GM19023 (cell line): ENCODE results near the gene HDGFL2.

ENCODE experiments used
- ATAC-seq: cut with Tn5 transposase; IDR thresholded peaks from one replicate; pipeline ENCODE4 v1.9.1; 2021; ENCODE audit warnings: mild to moderate bottlenecking, moderate library complexity; ENCODE audit not compliant: unreplicated experiment

HDGFL2 gene

DNA sequence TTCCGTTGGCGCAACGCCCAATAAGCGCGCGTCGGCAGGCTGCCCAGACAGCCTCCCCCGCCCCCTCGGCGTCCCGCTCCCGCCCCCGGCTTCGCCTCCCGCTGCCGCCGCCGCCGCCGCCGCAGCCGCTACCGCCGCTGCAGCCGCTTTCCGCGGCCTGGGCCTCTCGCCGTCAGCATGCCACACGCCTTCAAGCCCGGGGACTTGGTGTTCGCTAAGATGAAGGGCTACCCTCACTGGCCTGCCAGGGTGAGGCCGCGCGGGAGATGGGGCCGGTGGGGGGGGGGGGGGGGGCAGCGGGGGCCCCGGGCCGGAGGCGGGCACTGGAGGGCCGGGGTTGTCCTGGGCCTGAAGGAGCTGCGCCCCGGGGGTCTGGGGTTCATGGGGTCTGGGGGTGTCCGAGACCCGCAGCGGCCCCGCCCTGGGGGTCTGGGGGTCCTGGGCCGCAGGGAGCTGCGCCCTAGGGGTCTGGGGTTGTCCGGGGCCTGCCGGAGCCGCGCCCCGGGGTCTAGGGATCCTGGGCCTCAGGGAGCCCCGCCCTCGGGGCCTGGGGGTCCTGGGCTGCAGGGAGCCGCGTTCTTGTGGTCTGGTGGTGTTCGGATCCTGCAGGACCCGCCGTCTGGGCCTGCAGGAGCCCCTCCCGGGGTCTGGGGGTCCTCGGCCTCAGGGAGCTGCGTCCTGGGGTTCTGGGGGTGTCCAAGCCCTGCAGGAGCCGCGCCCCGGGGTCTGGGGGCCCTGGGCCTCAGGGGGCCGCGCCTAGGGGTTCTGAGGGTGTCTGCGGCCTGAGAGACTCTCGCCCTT lies at the start of gene HDGFL2:
Gene HDGFL2 (plus strand): TSS at position 124 of the 801 bp plus-strand sequence. CDS start 54 bp downstream, at position 178.
- ATAC-seq = no peak

DNA sequence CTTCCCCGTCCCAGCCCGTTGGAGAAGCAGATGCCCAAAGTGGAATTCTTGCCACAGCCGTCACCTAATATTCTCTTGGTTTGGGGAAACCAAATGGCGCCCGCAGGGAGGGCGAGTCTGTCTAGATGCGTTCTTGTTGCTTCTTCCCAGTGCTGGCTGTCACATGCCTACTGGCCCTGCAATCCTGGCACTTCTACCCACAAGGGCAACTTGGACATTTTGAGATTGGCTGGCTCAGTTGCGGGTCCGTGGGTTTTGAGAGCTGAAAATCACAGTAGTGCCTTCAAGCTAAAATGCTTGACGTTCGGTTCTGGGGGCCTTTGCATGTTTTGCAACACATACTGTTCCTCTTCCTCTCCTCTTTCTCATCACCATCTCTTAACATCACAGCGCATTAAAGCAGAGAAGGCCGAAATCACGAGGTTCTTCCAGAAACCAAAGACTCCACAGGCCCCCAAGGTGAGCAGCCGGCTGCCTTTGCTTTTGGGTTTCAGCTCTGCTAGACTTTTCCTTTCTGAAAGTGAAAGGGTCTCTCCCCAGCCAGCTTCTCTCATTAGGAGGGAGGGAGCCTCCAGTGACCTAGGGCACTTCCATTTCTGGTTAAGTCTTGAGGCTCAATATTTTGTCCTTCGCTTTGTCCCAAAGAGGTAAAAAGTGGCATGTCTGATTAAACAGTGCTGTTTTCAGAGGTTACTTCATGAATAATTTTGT lies 48.5 kb upstream of the HDGFL2 start:
- ATAC-seq = no peak

DNA sequence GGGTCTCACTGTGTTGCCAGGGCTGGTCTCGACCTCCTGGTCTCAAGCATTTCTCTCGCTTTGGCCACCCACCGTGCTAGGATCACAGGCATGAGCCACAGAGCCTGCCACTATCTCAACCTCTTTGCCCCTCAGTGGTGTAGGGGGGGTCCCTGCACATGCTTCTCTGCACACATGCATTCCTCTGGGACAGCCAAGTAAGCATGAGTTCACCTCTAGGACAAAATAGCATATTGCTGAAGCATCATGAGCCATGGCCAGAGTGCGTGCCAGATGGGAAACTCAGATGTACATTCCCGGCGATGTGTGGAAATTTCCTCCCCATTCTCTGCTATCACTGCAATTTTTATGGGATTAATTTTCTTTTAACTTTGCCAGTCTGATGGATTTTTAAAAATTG lies 46.6 kb upstream of the HDGFL2 start:
- ATAC-seq = no peak

DNA sequence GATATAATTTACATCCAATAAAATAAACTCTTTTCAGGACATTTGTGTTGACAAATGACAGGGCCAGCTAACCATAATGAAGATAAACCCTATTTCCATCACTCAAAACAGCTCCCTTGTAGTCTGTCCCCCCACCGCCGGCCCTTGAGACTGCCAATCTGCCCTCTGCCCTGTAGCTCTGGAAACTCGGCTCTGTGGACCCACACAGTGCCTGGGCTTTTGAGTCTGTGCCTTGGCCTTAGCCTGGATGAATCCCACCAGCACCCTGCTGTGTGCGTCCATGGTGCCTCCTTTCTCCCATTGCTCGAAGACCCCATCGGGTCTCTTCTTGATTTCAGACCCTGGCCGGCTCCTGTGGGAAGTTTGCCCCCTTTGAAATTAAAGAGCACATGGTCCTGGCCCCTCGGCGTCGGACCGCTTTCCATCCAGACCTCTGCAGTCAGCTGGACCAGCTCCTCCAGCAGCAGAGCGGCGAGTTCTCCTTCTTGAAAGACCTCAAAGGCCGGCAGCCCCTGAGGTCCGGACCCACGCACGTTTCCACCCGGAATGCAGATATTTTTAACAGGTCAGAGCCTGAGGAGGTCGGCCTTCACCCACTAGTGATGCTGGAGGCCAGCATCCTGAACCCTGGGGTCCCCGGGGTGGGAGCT lies 43.6 kb upstream of the HDGFL2 start:
- no peak for ATAC-seq

DNA sequence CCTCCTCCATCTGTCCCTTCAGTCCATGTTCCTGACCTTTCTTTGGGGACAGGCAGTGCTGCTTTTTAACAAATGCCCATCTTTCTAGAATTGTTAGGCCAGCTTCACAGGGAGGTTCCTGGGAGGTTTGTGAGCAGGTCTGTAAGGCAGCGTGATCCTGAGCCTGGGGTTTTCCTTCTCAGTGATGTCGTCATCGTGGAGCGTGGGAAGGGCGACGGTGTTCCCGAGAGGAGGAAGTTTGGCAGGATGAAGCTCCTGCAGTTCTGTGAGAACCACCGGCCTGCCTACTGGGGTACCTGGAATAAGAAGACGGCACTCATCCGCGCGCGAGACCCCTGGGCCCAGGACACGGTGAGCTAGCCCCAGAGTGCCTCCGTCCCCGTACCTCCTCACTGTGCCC lies 42.8 kb upstream of the HDGFL2 start:
- ATAC-seq = no peak

DNA sequence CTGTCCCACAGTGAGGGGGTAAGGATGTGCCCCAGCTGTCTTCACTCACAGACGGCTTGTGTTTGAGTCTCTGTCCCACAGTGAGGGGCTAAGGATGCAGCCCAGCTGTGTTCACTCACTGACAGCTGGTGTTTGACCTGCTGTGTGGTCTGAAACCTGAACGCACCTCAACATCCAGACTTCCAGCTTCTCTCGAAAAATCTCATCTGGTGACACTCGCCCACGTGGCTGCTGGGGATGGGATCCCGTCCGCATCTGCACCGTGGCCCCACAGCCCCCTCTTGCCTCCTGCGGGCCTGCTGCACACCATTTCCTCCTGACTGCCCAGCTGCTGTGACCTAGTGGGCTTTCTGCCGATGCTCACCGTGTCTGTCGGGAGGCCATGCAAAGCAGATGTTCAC lies 42.3 kb upstream of the HDGFL2 start:
- ATAC-seq = no peak

DNA sequence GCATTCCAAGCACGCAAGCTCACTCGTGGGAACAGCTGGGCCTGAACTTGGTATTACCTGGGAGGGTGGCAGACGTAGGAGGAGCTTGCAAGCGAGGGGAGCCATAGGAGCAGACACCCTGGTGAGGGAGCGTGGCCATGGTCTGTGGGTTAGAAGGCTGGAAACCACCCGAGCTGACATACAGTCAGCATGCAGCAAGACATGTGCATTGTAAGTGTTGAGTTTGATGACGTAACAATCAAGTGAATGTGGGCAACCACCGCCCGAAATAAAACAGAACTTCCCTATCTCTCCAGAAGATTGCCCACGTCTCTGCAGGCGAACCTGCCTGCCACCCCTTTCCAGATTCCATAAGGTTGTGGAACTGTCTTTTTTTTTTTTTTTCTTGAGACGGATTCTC lies 41.3 kb upstream of the HDGFL2 start:
- no peak for ATAC-seq

DNA sequence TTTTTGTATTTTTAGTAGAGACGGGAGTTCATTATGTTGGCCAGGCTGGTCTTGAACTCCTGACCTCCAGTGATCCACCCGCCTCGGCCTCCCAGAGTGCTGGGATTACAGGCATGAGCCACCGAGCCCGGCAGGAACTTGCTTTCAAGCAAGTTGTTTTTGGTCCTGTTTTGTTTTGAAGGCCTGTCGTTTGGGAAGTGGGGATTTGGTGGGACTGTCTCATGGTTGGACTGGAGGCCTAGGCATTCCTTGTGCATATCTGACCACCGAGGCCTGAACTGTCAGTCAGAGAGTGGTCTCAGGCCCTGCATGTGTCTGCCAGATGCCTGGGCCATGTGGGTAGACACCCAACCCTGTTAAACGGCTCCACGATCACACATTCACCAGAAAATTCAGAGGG lies 40.8 kb upstream of the HDGFL2 start:
- ATAC-seq = no peak

DNA sequence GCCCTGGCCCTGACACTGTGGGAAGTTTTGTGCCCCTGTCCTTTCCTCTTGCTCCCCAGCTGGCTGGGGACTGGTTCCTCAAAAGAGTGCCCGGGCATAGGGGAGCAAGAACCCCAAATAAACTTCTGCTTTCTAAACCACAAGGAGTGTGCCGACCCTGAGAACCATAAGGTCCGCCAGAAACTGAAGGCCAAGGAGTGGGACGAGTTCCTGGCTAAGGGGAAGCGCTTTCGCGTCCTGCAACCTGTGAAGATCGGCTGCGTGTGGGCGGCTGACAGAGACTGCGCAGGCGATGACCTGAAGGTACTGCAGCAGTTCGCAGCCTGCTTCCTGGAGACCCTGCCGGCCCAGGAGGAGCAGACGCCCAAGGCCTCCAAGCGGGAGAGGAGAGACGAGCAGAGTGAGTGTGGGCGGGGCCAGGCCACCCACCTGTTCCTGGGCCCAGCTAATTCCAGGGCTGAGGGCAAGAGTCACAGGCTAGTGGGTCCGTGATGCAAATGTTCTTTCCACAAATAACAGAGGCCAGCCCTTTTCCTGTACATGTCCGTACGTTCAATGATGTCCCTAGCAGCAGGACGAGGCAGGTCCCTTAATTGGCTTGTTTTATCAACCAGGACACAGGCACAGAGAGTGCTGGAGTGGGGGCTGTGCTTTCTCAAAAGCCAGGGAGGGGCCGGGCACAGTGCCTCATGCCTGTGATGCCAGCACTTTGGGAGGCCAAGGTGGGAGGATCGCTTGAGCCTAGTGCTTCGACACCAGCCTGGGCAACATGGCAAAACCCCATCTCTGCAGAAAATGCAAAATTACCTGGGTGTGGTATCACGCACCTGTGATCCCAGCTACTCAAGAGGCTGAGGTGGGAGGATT lies 40.1 kb upstream of the HDGFL2 start:
- ATAC-seq = no peak

DNA sequence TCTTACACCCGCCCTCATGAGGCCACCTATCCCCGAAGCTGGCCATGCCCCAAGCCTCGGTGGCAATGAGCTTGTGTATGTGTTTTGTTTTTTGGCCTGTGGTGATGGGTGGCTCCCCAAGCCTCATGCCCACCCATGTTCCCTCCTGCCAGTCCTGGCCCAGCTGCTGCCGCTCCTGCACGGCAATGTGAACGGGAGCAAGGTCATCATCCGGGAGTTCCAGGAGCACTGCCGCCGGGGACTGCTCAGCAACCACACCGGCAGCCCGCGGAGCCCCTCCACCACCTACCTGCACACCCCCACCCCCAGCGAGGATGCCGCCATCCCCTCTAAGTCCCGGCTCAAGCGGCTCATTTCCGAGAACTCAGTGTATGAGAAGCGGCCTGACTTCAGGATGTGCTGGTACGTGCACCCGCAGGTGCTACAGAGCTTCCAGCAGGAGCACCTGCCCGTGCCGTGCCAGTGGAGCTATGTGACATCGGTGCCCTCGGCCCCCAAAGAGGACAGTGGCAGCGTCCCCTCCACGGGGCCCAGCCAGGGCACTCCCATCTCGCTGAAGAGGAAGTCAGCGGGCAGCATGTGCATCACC lies 39.1 kb upstream of the HDGFL2 start:
- no peak for ATAC-seq

DNA sequence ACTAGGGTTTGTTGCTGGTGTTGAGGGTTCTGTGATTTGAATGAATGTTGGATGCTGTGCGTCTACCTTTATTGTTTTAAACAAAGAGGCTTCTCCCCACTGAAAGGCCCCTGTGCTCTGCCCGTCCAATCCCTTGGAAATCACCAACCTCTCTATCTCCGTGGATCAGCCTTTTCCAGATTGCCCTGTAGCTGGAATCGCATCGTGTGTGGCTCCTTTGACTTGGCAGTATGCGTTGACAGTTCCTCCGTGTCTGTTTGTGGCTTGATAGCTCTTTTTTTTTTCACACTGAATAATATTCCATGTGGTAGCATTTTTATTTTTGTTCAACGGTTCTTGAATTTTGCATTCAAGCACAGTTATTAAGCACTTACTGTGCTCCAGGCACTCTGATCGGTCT lies 37.7 kb upstream of the HDGFL2 start:
- no peak for ATAC-seq

DNA sequence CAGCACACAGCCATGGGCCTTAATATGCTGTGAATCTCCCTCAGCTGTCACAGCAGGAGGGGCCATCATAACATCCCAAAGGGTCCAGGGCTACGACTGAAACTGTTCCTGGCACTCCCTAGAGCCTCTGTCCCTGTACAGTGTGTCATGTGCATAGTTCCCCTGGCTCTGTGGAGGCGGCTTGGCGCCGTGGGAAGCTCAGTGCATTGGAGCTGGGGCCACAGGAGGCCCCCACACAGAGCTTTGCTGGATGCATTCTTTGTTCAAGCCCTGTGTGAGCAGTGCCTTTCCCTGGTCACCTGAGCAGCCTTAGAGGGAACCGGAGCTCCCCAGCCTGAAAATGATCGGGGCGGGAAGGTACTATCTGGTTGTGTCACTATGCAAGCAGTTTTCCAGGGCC lies 35.9 kb upstream of the HDGFL2 start:
- no peak for ATAC-seq

DNA sequence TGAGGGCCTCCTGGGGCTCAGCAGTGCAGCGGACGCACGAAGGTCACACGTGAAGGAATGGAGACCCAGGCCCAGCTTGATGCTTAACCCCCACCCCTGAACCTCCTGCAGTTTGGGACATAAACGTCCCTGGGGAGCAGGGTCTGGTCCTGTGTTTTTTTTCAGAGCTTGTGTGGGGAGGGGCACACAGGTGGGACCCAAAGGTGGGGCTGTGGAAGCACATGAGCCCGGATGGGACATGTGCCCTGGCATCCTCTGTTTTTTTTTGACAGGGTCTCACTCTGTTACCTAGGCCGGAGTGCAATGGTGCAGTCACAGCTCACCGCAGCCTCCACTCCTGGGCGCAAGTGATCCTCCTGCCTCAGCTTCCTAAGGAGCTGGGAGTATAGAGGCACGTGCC lies 35.0 kb upstream of the HDGFL2 start:
- no peak for ATAC-seq

DNA sequence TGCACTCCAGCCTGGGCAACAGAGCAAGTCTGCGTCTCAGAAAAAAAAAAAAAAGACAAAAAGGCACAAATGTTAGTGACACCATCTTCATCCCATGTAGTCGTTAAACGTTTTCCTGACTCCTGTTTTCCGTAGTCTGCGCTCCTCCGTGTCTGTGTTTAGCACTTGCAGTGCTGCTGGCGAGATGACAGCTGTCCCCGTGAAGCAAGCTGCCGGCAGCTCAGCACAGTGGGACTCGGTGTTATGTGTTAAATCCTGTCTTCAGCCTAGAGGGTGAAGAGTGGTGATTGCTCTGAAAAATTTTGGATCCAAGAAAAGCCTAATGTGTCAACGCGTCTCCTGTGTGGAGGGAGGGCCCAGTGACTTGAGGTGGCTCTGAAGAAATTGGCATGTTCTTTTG lies 32.9 kb upstream of the HDGFL2 start:
- no peak for ATAC-seq

DNA sequence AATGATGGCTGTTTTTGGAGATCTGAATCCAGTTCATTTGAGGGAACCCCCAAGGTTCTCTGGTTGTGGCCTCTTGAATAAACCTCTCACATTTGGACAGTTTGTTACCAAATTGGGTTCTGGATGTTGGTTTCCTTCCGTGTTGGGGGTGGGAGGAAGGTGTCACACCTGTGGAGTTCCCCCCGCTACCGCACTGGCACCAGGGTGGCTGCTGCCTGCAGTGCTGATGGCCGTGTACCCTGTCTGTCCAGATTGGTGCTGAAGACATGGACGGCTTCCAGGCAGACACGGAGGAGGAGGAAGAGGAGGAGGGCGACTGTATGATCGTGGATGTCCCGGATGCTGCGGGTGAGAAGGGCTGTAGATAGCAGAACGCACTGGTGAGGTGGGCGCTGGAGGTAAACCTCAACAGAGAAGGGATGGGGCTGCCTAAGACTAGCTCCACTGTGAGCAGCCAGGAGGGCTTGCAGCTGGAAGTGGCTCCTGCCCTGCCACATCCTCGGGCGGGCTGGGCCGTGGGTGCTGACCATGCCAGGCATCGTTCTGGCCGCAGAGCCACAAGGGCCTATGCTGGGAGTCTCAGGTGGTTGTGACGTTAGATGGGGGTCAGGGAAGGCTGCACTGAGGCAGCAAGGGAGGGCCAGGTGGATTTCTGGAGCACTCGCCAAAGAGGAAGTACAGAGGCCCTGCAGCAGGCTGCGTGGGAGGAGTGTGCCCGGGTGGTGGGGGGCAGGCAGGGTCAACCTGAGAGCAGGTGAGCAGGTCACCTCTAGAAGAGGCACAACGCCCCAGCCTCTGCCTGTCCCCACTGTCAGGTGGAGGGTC lies 29.9 kb upstream of the HDGFL2 start:
- ATAC-seq = no peak

DNA sequence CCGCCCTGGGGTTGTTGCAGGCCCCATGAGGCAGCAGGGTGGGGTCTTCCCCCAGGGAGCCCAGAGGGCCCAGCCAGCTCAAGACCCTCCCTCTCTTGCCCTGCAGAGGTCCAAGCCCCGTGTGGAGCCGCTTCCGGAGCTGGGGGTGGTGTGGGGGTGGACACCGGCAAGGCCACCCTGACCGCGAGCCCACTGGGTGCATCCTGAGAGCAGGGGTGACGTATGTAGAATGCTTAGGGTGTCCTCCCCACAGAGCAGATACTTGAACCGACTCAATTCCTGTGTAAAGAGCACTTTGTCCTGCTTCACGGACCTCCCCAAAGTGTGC lies 29.3 kb upstream of the HDGFL2 start:
- no peak for ATAC-seq

DNA sequence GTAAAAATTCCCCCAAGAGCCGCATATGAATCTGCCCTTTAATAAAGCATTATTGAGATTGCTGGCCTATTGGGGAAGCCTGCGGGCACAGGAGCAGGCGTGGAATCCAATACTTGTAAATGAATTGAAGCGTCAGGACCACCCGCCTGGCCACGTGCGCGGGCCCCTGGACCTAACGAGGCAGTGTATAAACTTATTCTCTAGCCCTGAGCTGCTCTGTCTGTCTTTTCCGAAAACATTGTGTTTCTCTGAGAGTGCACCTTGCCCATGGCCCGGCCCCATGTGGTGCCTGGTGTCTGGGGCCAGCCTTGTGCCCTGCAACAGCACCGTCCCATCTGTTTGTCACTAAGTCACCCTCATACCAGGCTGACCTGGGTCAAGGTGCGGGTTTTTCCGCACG lies 28.9 kb upstream of the HDGFL2 start:
- ATAC-seq = no peak

DNA sequence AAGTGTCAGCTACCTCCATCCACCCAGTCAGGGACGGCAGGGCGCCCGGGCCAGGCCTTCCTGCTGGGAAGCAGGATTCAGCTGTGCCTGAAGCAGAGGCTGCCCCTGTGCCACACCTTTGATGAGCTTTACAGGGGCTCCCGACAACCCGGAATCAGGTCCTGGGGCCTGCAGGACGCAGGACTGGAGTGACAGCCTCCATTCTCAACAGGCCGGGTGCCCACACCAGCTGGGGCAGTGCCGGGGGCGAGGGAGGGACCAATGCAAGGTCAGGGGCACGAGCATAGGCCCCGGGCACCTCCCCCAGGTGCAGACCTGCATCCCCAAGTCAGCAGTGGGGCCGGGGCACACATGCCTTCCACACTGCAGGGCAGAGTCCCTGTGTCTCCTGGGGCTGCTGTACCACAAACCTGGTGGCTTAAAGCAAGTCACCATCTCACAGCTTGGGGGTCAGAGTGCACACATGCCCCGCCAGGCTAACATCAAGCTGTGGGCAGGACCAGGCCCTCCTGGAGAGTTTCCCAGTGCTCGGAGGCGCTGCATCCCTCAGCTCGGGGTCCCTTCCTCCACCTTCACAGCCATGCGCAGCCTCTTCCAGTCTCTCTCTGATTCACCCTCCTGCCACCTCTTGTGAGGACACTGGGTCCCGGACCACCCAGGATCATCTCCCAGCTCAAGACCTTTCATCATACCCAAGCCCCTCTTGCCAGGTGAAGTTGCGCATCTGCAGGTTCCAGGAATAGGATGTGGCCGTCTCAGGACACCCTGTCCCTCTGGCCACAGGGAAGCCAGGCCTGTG lies 27.9 kb upstream of the HDGFL2 start:
- no peak for ATAC-seq
